HepG2 (cell line): Measurements from ENCODE around the gene PIP5K1C.

Experiments
- HDAC6 ChIP-seq: fragments of 200-600 bp; sonication (generic); IDR thresholded peaks from 2 replicates; pipeline ENCODE4 v1.7.0; 2017; ENCODE audit warnings: mild to moderate bottlenecking, antibody characterized with exemption, low read length, low read depth
- RNF2 ChIP-seq: fragments of 450-650 bp; conservative IDR thresholded peaks from 2 replicates; pipeline ENCODE4 v1.6.1; 2016; ENCODE audit warnings: low read depth

- TF ChIP-seq HDAC6: no peak
- no peak for TF ChIP-seq RNF2
These were observed 80.0 kb downstream of the PIP5K1C start for GRCh38 chr19:3620145-3620816.
